Rectal smooth muscle tissue (tissue), 1 donor: Measurements from ENCODE around the gene MAP1LC3A.

Source experiments
- H3K27ac ChIP-seq: one replicate; pipeline ENCODE4 v1.7.0; 2013; ENCODE audit warnings: low read depth, low read length, inconsistent platforms
- H3K27me3 ChIP-seq: one replicate; pipeline ENCODE4 v1.7.0; 2013; ENCODE audit warnings: low read length; ENCODE audit not compliant: control insufficient read depth, insufficient read depth
- H3K36me3 ChIP-seq: one replicate; pipeline ENCODE4 v1.7.0; 2013; ENCODE audit warnings: low read length; ENCODE audit not compliant: control insufficient read depth, insufficient read depth
- H3K4me1 ChIP-seq: one replicate; pipeline ENCODE4 v1.7.0; 2013; ENCODE audit warnings: low read length; ENCODE audit not compliant: control insufficient read depth, insufficient read depth
- H3K4me3 ChIP-seq: one replicate; pipeline ENCODE4 v1.7.0; 2013; ENCODE audit warnings: low read length
- H3K9ac ChIP-seq: one replicate; pipeline ENCODE4 v1.7.0; 2013; ENCODE audit warnings: low read length

Gene MAP1LC3A

DNA sequence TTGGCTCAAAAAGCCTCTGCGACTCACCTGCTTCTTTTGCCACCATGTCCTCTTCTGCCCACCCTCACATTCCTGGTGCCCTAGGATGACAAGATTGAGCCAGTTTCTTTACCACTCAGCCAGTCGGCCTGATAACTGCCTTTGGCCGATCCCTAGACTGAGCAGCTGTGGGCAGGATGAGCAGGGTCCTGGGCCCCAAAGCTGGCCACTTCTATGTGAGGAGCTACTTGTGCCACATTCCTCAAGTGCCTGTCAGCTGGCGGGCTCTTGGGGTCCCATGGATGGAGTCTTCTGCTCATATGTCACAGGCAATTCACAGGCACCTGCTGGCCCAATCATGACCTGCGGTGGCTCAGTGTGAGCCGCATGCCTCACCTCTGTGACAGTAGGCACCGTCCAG lies 25.8 kb upstream of the MAP1LC3A start:
- Histone ChIP-seq H3K27me3 (no peaks in the 10 kb centered on the region), H3K4me3 (no peak overlapping the region), H3K27ac (no peak overlapping the region), H3K36me3 (peaks cover 33% of the 10 kb centered on the region), H3K9ac (no peak overlapping the region), H3K4me1 (no peaks in the 10 kb centered on the region)

DNA sequence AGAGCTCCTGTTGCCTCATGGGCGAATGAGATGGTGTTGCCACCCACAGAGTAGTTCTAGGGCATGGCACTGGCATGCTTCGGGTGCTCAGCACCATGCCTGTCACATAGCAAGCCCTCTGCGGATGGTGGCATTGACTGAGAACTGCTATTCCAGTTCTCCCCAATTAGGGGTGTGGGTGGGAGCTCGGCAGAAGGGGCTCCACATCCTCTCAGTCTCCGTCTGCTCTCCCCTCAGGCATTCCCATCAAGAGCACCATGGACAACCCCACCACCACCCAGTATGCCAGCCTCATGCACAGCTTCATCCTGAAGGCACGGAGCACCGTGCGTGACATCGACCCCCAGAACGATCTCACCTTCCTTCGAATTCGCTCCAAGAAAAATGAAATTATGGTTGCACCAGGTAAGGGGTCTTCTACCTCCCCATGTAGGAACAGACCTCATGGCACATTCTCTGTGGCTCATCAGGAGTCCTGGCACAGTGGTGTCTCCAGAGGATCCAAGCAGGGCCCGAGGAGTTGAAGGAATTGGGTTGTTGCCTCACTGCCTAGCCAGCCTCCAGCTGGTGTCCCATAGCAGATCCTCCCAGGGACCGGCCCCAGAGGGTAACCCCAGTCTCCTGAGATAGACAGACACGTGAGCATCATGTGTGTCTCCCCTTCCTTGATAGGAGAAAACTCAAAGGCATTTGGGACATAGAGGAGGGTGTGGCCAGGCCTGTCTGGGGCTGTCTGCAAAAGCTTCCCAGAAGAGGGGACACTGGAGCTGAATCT lies 23.9 kb upstream of the MAP1LC3A start:
- Histone ChIP-seq H3K36me3 (peaks cover 33% of the 10 kb centered on the region), H3K4me1 (no peaks in the 10 kb centered on the region), H3K9ac (no peak overlapping the region)

DNA sequence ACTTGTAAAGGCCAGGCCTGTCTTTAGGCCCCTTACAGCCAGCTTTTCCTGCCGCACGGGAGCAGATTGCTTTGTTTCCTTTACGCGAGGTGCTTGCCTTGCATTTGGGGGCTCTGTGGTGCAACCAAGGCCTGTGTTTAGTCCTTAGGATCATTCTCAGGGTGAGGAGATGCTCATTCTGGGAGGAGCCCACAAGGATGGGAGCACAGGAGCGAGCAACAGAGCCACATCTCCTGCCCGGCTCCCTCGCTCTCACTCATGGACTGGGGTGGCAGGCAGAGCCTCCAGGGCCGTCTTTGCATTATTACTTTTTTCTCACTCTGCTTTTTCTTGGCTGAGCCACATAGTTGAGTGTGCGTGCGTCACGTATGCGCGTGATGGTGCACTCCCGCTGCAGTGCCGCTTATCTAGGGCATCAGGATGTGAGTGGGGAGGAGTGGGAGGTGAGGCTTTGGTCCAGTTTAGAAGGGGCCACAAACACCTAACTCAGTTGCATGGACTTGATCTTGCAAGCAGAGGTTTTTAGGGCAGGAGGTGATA lies 23.1 kb upstream of the MAP1LC3A start:
- Histone ChIP-seq H3K4me1 (no peaks in the 10 kb centered on the region), H3K36me3 (peaks cover 33% of the 10 kb centered on the region), H3K4me3 (no peak overlapping the region), H3K9ac (no peak overlapping the region), H3K27ac (no peak overlapping the region), H3K27me3 (no peaks in the 10 kb centered on the region)

More for the DNA sequence above, 23.9 kb upstream of the MAP1LC3A start:
- Histone ChIP-seq H3K27me3 (no peaks in the 10 kb centered on the region), H3K27ac (no peak overlapping the region), H3K4me3 (no peak overlapping the region)

- peaks cover 38% of the 10 kb centered on the region for H3K36me3 ChIP-seq
- H3K4me3 ChIP-seq: no peak overlapping the region
- H3K4me1 ChIP-seq: no peaks in the 10 kb centered on the region
- H3K27me3 ChIP-seq: no peaks in the 10 kb centered on the region
- no peak overlapping the region for H3K27ac ChIP-seq
- no peak overlapping the region for H3K9ac ChIP-seq
These were observed 22.7 kb upstream of the MAP1LC3A start for GRCh38 chr20:34535857-34536256.

DNA sequence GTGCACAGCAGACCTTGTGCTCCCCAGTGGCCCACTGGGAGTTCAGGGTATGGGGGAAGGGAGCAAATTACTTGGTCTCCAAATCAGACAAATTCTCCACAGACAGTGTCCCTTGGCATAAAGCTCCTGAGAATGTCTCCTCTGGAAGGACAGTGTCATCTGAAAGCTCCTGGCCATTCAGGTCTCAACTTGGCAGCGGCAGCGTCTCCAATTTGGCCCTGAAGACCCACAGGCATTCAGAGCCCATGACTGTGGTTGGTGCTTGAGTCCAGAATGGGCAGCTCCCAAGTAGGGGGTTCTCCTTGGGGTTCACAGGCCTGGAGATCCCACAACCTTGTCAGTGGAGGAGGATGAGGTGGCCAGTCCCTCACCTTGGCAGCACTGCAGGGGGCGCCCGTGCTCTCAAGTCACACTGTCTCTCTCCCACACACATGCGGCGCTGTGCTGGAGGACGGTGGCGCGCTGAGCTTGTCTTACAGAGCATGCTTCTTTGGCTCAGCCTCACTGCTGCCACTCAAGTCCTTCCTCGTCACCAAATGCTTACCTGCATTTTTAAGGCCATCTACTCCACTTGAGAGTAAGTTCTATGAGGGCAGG lies 21.6 kb upstream of the MAP1LC3A start:
- H3K36me3 ChIP-seq: peaks cover 40% of the 10 kb centered on the region
- H3K4me3 ChIP-seq: no peak overlapping the region
- no peaks in the 10 kb centered on the region for H3K4me1 ChIP-seq
- H3K9ac ChIP-seq: no peak overlapping the region
- no peak overlapping the region for H3K27ac ChIP-seq
- no peaks in the 10 kb centered on the region for H3K27me3 ChIP-seq

DNA sequence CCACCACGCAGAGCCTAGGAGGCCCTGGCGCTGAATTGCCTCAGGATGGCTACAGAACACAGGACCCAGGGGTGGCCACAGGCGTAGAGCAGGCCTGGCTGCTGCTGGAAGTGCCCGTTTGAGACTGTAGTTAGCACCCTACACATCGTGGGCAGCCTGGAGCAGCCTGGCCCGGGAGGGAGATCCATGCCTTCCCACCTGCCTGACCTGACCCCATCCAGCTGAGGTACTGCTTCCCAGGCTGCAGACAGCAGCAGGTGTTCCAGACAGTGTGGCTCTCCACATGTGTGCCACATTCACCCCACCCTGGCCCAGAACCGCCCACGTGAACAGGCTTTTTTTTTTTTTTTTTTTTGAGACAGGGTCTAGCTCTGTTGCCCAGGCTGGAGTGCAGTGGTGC lies 20.9 kb upstream of the MAP1LC3A start:
- peaks cover 40% of the 10 kb centered on the region for H3K36me3 ChIP-seq
- no peak overlapping the region for H3K27ac ChIP-seq
- H3K9ac ChIP-seq: no peak overlapping the region
- no peaks in the 10 kb centered on the region for H3K27me3 ChIP-seq
- no peak overlapping the region for H3K4me3 ChIP-seq
- no peaks in the 10 kb centered on the region for H3K4me1 ChIP-seq

DNA sequence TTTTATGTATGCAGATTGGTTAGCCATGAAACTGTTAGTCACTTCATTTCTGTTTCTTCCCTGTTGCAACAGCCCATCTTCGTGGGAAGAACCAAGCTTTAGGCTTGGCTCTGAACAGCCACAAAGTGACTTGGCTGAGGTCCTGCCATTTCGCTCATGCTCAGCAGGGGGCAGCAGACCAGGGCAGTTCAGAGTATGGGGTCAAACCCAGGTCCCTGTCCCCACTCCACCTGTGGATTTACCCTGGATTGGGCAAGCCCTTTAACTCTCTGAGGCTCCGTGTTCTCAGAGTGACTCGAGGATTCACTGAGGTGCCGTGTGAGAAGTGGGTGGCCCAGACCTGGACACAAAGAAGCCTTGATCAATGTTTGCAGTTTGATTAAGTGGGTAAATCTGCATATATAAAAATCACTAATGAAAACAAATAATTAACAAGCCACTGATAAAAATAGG lies 19.8 kb upstream of the MAP1LC3A start:
- Histone ChIP-seq H3K9ac (no peak overlapping the region), H3K36me3 (peaks cover 35% of the 10 kb centered on the region), H3K4me1 (no peaks in the 10 kb centered on the region), H3K27ac (no peak overlapping the region), H3K4me3 (no peak overlapping the region), H3K27me3 (no peaks in the 10 kb centered on the region)

DNA sequence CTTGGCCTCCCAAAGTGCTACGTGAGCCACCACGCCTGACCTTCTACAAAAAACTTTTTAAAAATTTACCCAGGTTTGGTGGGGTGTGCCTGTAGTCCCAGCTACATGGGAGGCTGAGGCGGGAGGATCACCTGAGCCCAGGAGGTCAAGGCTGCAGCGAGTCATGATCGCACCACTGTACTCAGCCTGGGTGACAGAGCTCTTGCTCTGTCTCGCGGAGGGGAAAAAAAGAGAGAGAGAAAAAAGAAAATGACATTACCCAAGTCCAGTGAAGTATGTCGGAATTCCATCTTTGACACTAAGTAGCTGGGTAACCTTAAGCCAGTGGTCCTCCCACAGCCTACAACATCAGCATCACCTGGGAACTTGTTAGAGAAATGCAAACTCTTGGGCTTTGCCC lies 18.8 kb upstream of the MAP1LC3A start:
- Histone ChIP-seq H3K4me1 (no peaks in the 10 kb centered on the region), H3K4me3 (no peak overlapping the region), H3K36me3 (peaks cover 28% of the 10 kb centered on the region), H3K9ac (no peak overlapping the region), H3K27ac (no peak overlapping the region), H3K27me3 (no peaks in the 10 kb centered on the region)

GRCh38 chr20:34540596-34541263 lies 17.8 kb upstream of the MAP1LC3A start:
- no peak overlapping the region for H3K9ac ChIP-seq
- no peak overlapping the region for H3K27ac ChIP-seq
- H3K27me3 ChIP-seq: no peaks in the 10 kb centered on the region
- no peak overlapping the region for H3K4me3 ChIP-seq
- no peaks in the 10 kb centered on the region for H3K4me1 ChIP-seq
- peaks cover 19% of the 10 kb centered on the region for H3K36me3 ChIP-seq

GRCh38 chr20:34541264-34541901 lies 17.1 kb upstream of the MAP1LC3A start:
- H3K9ac ChIP-seq: no peak overlapping the region
- H3K27me3 ChIP-seq: no peaks in the 10 kb centered on the region
- no peak overlapping the region for H3K27ac ChIP-seq
- no peak overlapping the region for H3K4me3 ChIP-seq
- peaks cover 14% of the 10 kb centered on the region for H3K36me3 ChIP-seq
- H3K4me1 ChIP-seq: no peaks in the 10 kb centered on the region

DNA sequence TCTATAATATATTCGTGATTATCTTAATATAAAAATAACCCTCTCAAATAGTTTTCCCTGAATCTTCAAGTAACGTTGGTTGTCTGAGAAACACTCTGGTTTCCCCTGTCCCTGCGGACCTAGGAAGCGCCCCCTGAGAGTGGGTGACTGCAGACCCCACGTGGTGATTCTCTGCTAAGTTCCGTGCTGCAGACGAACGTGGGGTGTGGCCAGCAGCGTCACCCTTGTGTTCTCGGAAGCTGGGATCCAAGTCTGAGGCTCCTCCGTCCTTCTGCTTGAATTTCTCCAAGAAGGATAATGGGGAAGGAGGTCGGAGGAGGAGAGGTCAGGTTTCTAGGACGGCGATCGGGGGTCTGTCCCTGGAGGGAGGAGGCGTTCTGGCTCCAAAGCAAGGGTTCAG lies 16.6 kb upstream of the MAP1LC3A start:
- Histone ChIP-seq H3K36me3 (peaks cover 13% of the 10 kb centered on the region), H3K4me1 (no peaks in the 10 kb centered on the region), H3K9ac (no peak overlapping the region), H3K27me3 (no peaks in the 10 kb centered on the region), H3K4me3 (no peak overlapping the region), H3K27ac (no peak overlapping the region)

- Histone ChIP-seq H3K4me3 (no peak overlapping the region), H3K36me3 (peaks cover 10% of the 10 kb centered on the region), H3K27me3 (no peaks in the 10 kb centered on the region), H3K27ac (no peak overlapping the region), H3K4me1 (no peaks in the 10 kb centered on the region), H3K9ac (no peak overlapping the region)
These were observed 16.1 kb upstream of the MAP1LC3A start for GRCh38 chr20:34542439-34542838.
